HG03064 (cell line): Measurements from ENCODE around the gene LTBP4.
A peak's percentile ranks its signal among the peaks of the same experiment; 100 is the strongest.

Experiments
- ATAC-seq: cut with Tn5 transposase; IDR thresholded peaks from one replicate; pipeline ENCODE4 v1.9.1; 2021; ENCODE audit warnings: low read depth; ENCODE audit not compliant: unreplicated experiment

Gene LTBP4

GRCh38 chr19:40596608-40597328 is 4.4 kb upstream of the LTBP4 start:
- ATAC-seq: no peak

DNA sequence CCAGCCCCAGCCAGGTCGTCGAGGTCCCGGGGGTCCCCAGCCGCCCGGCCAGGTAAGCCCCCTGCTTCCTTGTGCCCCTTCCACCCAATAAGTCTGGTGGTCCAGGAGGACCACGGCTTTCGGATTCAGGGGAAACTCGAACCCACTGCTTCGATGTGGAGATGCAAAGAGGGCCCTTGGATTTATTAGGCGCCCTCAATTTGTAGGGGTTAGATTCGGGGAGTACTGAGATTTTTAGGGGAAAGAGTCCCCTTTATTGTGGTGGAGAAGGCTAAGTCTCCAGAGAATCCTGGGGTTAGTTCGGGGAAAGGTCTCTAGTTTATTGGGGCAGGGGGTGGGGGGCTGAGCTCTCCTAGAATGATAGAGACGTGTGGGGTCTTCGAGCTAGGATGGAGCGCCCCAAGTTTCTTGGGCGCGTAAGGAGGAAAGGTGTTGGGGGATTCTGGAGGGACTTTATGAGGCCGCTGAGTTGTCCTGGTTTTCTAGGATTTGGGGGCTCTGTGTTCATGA is 3.8 kb upstream of the LTBP4 start:
- no peak for ATAC-seq

DNA sequence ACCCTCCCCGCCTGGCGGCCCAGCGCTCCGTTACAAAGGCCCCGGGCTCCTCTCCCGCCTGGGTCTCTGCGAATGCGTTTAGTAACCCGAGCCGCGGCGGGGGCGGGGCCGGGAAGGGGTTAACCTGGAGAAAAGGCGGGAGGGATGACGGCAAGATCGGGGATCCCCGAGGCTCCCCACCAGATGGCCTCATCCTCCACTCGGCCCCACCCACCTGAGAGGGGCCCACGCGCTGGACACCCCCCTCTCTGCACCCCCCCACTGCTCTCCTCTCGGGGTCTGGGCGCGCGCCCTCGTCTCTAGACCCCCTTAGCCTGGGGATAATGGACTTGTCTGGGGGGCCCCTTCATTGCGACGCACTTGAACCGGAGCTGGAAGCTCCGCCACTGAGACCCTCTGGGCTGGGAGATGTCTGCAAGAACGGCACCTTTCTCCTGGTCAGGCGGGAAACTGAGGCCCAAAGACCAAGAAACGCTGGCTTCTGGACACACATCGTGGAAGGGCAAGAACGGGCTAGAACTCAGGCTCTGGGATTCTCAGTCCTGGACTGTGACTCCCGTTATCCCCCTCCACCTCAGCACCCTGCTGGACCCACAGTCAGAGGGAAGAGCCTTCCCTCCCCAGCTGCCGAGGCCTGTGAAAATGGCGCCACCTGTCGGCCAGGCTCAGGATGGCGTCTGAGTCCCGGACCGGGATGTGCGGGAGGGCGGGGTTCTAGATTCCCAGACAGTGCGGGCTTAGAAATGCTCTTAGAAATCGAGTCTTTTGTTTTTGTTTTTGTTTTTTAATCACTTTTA is 2.9 kb upstream of the LTBP4 start:
- ATAC-seq: no peak

- ATAC-seq: no peak
These were observed 2.3 kb upstream of the LTBP4 start for GRCh38 chr19:40598918-40599307.

- ATAC-seq: no peak
These were observed 1.8 kb upstream of the LTBP4 start for GRCh38 chr19:40599331-40599901.

- ATAC-seq: no peak
These were observed 1.1 kb upstream of the LTBP4 start for GRCh38 chr19:40599902-40600569.

DNA sequence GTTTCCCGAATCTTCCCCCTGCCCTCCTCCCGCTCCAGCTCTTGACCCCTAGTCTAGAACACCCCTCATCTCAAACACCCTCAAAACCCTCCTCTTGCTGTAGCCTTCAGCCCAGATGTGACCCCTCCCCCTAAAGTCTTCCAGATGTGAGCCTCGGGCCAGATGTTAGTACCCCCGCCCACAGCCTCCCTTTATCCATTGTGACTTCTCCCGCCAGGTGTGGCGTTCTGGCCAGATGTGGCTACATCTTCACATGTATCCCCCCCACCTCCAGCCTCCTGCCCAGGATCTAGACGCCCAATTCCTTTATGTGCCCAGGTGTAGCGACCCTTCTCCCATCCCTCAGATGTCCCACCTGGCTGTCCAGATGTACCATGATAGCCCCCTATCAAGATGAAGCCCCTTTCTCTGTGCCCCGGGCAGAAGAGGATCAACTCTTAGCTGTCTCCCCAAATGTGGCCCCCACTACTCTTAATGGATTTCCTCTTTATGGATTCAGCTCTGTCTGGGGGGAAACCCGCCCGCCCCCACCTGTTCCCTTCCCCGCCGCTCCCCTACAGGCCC is 517 bp upstream of the LTBP4 start:
- ATAC-seq: no peak

DNA sequence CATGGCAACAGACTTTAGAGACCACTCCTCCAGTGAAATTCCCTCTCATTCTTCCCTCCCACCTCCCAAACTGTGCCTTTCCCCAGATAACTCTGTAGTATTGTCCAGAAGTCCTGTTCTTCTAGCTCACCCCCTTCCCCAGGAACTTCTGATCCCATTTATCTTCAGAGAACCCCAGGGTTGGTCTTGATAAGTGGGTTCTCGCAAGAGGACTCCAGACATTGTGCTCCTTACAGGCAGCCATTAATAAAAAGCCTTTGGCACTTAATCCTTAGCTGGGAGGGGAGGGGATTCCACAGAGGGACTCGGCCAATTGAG is 1.9 kb downstream of the LTBP4 start:
- ATAC-seq: no peak

- peak; percentile 57 for ATAC-seq
These were observed 2.4 kb downstream of the LTBP4 start for GRCh38 chr19:40603389-40604170.

DNA sequence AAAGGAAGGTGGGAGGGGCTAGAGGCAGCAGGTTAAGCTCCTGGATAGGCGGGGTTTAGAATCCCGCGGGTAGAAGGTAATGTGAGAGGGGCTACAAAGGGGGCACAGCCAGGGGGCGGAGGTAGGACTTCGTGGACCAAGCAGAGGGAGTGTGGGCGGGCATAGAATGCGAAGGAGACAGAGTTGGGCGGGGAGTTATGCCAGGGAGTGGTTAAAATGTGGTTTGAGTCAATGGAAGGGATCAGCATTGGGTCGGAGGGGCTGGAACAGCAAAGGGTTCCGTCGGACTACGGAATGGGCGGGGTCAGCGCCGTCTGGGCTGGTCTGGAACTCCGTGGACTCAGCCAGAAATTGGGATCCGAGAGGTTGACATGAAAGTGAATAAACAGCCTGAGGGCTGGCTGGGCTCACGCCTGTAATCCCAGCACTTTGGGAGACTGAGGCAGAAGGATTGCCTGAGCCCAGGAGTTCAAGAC is 3.0 kb downstream of the LTBP4 start:
- ATAC-seq: no peak

DNA sequence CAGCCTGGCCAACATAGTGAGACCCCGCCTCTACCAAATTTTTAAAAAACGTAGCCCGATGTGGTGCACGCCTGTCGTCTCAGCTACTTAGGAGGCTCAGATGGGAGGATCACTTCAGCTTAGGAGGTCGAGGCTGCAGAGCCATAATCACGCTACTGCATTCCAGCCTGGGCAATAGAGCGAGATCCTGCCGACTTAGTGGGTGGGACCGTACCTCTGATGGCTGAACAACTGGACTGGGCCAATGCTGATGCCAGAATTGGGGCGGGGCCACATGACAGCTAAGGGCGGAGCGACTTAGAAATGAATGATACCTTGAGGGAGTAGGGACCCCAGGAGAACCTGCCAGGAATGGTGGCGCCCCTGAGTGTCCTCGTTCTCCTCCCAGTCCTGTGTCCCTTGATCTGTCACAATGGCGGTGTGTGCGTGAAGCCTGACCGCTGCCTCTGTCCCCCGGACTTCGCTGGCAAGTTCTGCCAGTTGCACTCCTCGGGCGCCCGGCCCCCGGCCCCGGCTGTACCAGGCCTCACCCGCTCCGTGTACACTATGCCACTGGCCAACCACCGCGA is 3.6 kb downstream of the LTBP4 start:
- ATAC-seq: no peak

- ATAC-seq: peak; percentile 29
These were observed 4.2 kb downstream of the LTBP4 start for GRCh38 chr19:40605216-40605971.

- ATAC-seq: no peak
These were observed 6.4 kb downstream of the LTBP4 start for GRCh38 chr19:40607311-40608239.

- ATAC-seq: no peak
These were observed 7.1 kb downstream of the LTBP4 start for GRCh38 chr19:40608240-40608621.

- no peak for ATAC-seq
These were observed 7.8 kb downstream of the LTBP4 start for GRCh38 chr19:40608957-40609356.

DNA sequence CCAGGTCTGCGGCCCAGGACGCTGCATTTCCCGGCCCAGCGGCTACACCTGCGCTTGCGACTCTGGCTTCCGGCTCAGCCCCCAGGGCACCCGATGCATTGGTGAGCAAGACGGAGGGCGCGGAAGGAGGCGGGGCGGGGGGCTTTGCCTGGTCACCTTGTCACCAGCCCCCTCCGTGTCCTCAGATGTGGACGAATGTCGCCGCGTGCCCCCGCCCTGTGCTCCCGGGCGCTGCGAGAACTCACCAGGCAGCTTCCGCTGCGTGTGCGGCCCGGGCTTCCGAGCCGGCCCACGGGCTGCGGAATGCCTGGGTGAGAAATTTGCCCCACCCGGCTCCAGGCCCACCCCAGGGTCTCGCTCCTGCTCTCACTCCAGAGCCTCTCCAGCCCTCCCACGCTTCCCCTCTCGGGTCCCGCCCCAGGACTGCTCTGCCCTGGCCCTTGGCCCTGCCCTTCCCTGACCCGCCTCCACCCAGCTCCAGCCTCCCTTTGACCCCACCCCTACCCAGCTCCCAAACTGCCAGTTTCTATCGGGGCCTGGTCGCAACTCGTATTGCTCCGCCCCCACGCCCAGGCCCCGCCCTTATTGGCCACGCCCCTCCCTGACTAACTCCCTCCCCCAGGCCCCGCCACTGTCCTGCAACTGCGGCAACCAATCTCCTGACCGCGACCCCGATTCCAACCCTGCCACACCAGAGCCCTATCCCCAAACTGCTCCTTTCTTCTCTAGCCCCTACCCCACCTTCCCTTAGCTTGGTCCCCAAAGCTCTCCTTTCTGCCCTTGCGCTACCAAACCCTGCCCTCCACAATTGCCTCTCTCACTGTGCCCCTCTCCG is 8.6 kb downstream of the LTBP4 start:
- ATAC-seq: no peak
